AG09309 (cell line): Measurements from ENCODE around the gene OBSCN.

Experiments used
- DNase-seq: peaks from one replicate; pipeline ENCODE4 v3.0.0-alpha.2; 2010; ENCODE audit warnings: low read depth
- H3K4me3 ChIP-seq: 2 replicates; pipeline ENCODE4 v1.5.1; 2011; ENCODE audit warnings: mild to moderate bottlenecking, low read depth, low read length, moderate library complexity; ENCODE audit not compliant: control insufficient read depth
- TF ChIP-seq, protein P1 (sequence below): IDR thresholded peaks from 2 replicates; pipeline ENCODE4 v1.5.1; 2011; ENCODE audit warnings: mild to moderate bottlenecking, low read depth, low read length, inconsistent platforms; ENCODE audit not compliant: insufficient read depth, control insufficient read depth; ENCODE audit errors: missing control alignments

The OBSCN gene

DNA sequence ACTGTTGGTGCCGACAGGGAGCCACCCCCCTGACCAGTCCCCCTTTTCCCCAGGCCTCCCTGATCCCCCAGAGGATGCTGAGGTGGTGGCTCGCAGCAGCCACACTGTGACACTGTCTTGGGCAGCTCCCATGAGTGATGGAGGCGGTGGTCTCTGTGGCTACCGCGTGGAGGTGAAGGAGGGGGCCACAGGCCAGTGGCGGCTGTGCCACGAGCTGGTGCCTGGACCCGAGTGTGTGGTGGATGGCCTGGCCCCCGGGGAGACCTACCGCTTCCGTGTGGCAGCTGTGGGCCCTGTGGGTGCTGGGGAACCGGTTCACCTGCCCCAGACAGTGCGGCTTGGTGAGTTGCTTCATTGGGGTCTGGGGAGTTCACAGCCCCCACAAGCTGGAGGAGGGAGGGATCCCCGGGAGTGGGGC, 109.6 kb downstream of the OBSCN start:
- DNase-seq: no peak
- TF ChIP-seq, protein P1, sequence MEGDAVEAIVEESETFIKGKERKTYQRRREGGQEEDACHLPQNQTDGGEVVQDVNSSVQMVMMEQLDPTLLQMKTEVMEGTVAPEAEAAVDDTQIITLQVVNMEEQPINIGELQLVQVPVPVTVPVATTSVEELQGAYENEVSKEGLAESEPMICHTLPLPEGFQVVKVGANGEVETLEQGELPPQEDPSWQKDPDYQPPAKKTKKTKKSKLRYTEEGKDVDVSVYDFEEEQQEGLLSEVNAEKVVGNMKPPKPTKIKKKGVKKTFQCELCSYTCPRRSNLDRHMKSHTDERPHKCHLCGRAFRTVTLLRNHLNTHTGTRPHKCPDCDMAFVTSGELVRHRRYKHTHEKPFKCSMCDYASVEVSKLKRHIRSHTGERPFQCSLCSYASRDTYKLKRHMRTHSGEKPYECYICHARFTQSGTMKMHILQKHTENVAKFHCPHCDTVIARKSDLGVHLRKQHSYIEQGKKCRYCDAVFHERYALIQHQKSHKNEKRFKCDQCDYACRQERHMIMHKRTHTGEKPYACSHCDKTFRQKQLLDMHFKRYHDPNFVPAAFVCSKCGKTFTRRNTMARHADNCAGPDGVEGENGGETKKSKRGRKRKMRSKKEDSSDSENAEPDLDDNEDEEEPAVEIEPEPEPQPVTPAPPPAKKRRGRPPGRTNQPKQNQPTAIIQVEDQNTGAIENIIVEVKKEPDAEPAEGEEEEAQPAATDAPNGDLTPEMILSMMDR: no peak
- no peak overlapping the region for H3K4me3 ChIP-seq

DNA sequence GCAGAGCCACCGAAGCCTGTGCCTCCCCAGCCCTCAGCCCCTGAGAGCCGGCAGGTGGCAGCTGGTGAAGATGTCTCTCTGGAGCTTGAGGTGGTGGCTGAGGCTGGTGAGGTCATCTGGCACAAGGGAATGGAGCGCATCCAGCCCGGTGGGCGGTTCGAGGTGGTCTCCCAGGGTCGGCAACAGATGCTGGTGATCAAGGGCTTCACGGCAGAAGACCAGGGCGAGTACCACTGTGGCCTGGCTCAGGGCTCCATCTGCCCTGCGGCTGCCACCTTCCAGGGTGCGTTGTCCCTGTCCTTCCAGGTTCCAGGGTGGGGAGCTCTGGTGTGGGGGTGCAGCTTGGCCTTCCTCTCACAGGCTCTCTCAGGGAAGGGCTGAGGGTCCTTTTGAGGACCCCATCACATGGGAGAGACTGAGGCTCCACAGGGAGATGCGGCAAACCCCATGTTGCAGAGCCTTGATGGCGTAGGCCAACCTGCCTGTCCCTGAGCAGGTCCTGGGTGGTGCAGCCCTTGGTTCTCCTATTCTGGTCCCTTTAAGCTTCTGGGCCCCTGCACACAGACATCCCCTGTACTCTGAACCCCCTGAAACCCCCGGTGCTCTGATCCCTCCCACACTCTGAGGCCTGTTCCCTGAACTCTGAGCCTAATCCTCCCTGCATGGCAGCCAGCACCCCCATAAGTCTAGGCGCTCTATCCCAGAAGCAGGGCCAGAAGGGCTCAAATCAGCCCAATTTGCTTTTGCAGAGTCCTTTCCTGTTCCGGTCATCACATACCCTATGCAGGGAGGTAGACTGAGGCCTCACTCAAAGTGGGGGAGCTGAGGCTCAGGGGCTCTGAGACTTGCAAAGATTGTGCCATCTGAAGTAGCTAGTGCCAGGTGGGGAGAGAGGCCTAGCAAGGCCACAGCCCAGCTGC, 110.3 kb downstream of the OBSCN start:
- DNase-seq: no peak
- no peak overlapping the region for H3K4me3 ChIP-seq
- TF ChIP-seq, protein P1: no peak

DNA sequence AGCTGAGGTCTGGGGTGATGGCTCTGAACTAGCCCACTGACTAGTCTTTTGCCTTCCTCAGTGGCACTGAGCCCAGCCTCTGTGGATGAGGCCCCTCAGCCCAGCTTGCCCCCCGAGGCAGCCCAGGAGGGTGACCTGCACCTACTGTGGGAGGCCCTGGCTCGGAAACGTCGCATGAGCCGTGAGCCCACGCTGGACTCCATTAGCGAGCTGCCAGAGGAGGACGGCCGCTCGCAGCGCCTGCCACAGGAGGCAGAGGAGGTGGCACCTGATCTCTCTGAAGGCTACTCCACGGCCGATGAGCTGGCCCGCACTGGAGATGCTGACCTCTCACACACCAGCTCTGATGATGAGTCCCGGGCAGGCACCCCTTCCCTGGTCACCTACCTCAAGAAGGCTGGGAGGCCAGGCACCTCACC, 111.0 kb downstream of the OBSCN start:
- H3K4me3 ChIP-seq: no peak overlapping the region
- TF ChIP-seq, protein P1: no peak
- DNase-seq: no peak

DNA sequence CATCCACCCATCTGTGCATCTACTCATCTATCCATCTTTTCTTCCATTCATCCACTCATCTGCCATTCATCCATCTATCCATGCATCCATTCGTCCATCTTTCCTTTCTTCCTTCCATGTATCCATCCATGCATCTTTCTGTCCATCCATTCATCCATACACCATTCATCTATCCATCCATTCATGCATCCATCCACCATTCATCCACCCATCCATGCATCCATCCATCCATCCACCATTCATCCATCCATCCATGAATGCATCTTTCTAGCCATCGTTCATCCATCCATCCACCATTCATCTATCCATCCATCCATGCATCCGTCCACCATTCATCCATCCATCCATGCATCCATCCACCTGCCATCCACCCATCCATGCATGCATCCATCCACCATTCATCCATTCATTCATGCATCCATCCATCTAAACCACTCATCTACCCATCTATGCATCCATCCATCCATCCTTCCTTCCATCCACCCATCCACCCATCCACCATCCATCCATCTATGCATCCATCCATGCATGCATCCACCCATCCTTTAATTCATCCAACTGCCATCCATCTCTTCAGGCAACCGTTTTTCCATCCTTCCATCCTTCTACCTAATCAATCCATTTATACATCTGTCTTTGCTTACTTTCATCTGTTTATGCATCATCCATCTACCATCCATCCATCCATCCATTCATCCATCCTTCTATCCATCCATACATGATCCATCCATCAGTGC, 111.7 kb downstream of the OBSCN start:
- TF ChIP-seq, protein P1: no peak
- H3K4me3 ChIP-seq: no peak overlapping the region
- DNase-seq: no peak

DNA sequence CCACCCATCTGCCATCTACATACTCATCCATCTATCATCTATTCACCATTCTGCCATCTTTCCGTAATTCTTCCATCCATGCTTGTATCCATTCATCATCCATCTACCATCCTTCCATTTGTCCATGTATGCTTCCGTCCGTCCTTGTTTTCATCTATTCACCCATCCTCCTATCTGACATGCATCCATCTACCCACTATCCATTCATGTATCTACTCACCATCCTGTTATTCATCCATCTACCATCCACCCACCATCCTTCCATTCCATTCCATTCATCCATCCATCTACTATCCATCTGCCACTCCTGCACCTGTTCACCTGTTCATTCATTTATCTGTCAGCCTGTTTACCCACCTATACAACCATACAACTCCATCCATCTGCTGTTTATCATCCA, 112.5 kb downstream of the OBSCN start:
- H3K4me3 ChIP-seq: no peak overlapping the region
- DNase-seq: no peak
- TF ChIP-seq, protein P1: no peak

DNA sequence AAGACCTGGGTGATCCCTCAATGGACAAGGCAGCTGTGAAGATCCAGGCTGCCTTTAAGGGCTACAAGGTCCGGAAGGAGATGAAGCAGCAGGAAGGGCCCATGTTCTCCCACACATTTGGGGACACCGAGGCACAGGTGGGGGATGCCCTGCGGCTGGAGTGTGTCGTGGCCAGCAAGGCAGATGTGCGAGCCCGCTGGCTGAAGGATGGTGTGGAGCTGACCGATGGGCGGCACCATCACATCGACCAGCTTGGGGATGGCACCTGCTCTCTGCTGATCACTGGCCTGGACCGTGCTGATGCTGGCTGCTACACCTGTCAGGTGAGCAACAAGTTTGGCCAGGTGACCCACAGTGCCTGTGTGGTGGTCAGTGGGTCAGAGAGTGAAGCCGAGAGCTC, 113.6 kb downstream of the OBSCN start:
- TF ChIP-seq, protein P1: no peak

More for the DNA sequence above, 113.6 kb downstream of the OBSCN start:
- H3K4me3 ChIP-seq: no peak overlapping the region
- no peak for DNase-seq
